Mucosa of rectum (tissue), 2 donors: ENCODE data around the gene NIPBL.
"Not testable (repeated sequence)": the region's sequence is repeated elsewhere in the genome, so short reads cannot be mapped to it uniquely, and the experiment has no call there.

ENCODE experiments used
- H3K27ac ChIP-seq, 2 donors: one replicate each; pipeline ENCODE4 v1.7.0; 2013; ENCODE audit warnings: inconsistent platforms in 2 of 2, low read depth in 2 of 2, low read length in 2 of 2
- H3K27me3 ChIP-seq, 2 donors: one replicate each; pipeline ENCODE4 v1.7.0; 2013; ENCODE audit warnings: low read length in 2 of 2; ENCODE audit not compliant: control insufficient read depth in 2 of 2, insufficient read depth in 2 of 2
- H3K36me3 ChIP-seq, 2 donors: one replicate each; pipeline ENCODE4 v1.7.0; 2013; ENCODE audit warnings: low read length in 2 of 2; ENCODE audit not compliant: control insufficient read depth in 2 of 2, insufficient read depth in 2 of 2
- H3K4me1 ChIP-seq, 2 donors: one replicate each; pipeline ENCODE4 v1.7.0; 2013; ENCODE audit warnings: low read length in 2 of 2, mild to moderate bottlenecking in 1 of 2; ENCODE audit not compliant: control insufficient read depth in 2 of 2, insufficient read depth in 2 of 2
- H3K4me3 ChIP-seq, 2 donors: one replicate each; pipeline ENCODE4 v1.7.0; 2013; ENCODE audit warnings: low read length in 2 of 2
- H3K9ac ChIP-seq, 2 donors: one replicate each; pipeline ENCODE4 v1.7.0; 2013; ENCODE audit warnings: low read length in 2 of 2, low read depth in 1 of 2, mild to moderate bottlenecking in 1 of 2
- H3K9me3 ChIP-seq, 2 donors: one replicate each; pipeline ENCODE4 v1.7.0; 2013; ENCODE audit warnings: low read length in 2 of 2; ENCODE audit not compliant: control insufficient read depth in 2 of 2
- donor health status: healthy.
- donor health status: Normal muscosa, but diverticular disease.

The NIPBL gene

GRCh38 chr5:37005946-37006540 is 129.5 kb downstream of the NIPBL start:
- Histone ChIP-seq H3K27me3 (no peaks in the 10 kb centered on the region), H3K36me3 (peaks cover 53 to 59% of the 10 kb centered on the region in 2 donors), H3K4me3 (no peak overlapping the region), H3K9ac (no peak overlapping the region), H3K27ac (no peak overlapping the region), H3K9me3 (no peaks in the 10 kb centered on the region), H3K4me1 (no peaks in the 10 kb centered on the region)

- H3K9me3 ChIP-seq, H3K9ac ChIP-seq, H3K4me3 ChIP-seq, H3K4me1 ChIP-seq, H3K27me3 ChIP-seq, H3K27ac ChIP-seq: not testable (repeated sequence)
- peaks cover 45% of the 10 kb centered on the region in 2 donors for H3K36me3 ChIP-seq
Measured at GRCh38 chr5:37013181-37013580, 136.6 kb downstream of the NIPBL start.

GRCh38 chr5:37014321-37014720 is 137.8 kb downstream of the NIPBL start:
- no peak overlapping the region for H3K4me3 ChIP-seq
- no peaks in the 10 kb centered on the region for H3K27me3 ChIP-seq
- H3K9ac ChIP-seq, result no peak overlapping the region
- no peaks in the 10 kb centered on the region for H3K9me3 ChIP-seq
- no peak overlapping the region for H3K27ac ChIP-seq
- no peaks in the 10 kb centered on the region for H3K4me1 ChIP-seq
- peaks cover 42 to 45% of the 10 kb centered on the region in 2 donors for H3K36me3 ChIP-seq

GRCh38 chr5:37015795-37016666 is 139.5 kb downstream of the NIPBL start:
- H3K27ac ChIP-seq, result no peak overlapping the region
- H3K36me3 ChIP-seq, result peaks cover 44 to 50% of the 10 kb centered on the region in 2 donors
- no peak overlapping the region for H3K4me3 ChIP-seq
- H3K9me3 ChIP-seq, result no peaks in the 10 kb centered on the region
- no peaks in the 10 kb centered on the region for H3K27me3 ChIP-seq
- H3K9ac ChIP-seq, result no peak overlapping the region
- no peaks in the 10 kb centered on the region for H3K4me1 ChIP-seq

GRCh38 chr5:37028910-37029309 is 152.3 kb downstream of the NIPBL start:
- no peaks in the 10 kb centered on the region for H3K4me1 ChIP-seq
- H3K27me3 ChIP-seq, result no peaks in the 10 kb centered on the region
- no peak overlapping the region for H3K27ac ChIP-seq
- H3K9ac ChIP-seq, result no peak overlapping the region
- peaks cover 26 to 40% of the 10 kb centered on the region in 2 donors for H3K36me3 ChIP-seq
- H3K4me3 ChIP-seq, result no peak overlapping the region
- H3K9me3 ChIP-seq, result no peaks in the 10 kb centered on the region

- Histone ChIP-seq H3K4me3 (no peak overlapping the region), H3K27ac (no peak overlapping the region), H3K36me3 (peaks cover 21 to 38% of the 10 kb centered on the region in 2 donors), H3K9me3 (no peaks in the 10 kb centered on the region), H3K9ac (no peak overlapping the region), H3K4me1 (no peaks in the 10 kb centered on the region), H3K27me3 (no peaks in the 10 kb centered on the region)
Measured at GRCh38 chr5:37029436-37029835, 152.9 kb downstream of the NIPBL start.

GRCh38 chr5:37034955-37035354 is 158.4 kb downstream of the NIPBL start:
- H3K4me3 ChIP-seq, result no peak overlapping the region
- H3K4me1 ChIP-seq, result no peaks in the 10 kb centered on the region
- H3K9me3 ChIP-seq, result no peaks in the 10 kb centered on the region
- peaks cover 20% of the 10 kb centered on the region in 2 donors for H3K36me3 ChIP-seq
- no peak overlapping the region for H3K27ac ChIP-seq
- no peak overlapping the region for H3K9ac ChIP-seq
- H3K27me3 ChIP-seq, result no peaks in the 10 kb centered on the region

GRCh38 chr5:37037840-37038239 is 161.3 kb downstream of the NIPBL start:
- peaks cover 13 to 20% of the 10 kb centered on the region in 2 donors for H3K36me3 ChIP-seq
- no peaks in the 10 kb centered on the region for H3K9me3 ChIP-seq
- no peak overlapping the region for H3K9ac ChIP-seq
- H3K27me3 ChIP-seq, result no peaks in the 10 kb centered on the region
- no peak overlapping the region for H3K4me3 ChIP-seq
- H3K4me1 ChIP-seq, result no peaks in the 10 kb centered on the region
- H3K27ac ChIP-seq, result no peak overlapping the region

- Histone ChIP-seq H3K9me3 (no peaks in the 10 kb centered on the region), H3K27ac (no peak overlapping the region), H3K9ac (no peak overlapping the region), H3K4me1 (no peaks in the 10 kb centered on the region), H3K27me3 (no peaks in the 10 kb centered on the region), H3K36me3 (peaks cover 17 to 26% of the 10 kb centered on the region in 2 donors), H3K4me3 (no peak overlapping the region)
Measured at GRCh38 chr5:37039824-37040223, 163.3 kb downstream of the NIPBL start.

- Histone ChIP-seq H3K27me3 (no peaks in the 10 kb centered on the region), H3K4me1 (no peaks in the 10 kb centered on the region), H3K9ac (no peak overlapping the region), H3K36me3 (peaks cover 26 to 43% of the 10 kb centered on the region in 2 donors), H3K27ac (no peak overlapping the region), H3K4me3 (no peak overlapping the region), H3K9me3 (no peaks in the 10 kb centered on the region)
Measured at GRCh38 chr5:37043693-37044092, 167.1 kb downstream of the NIPBL start.
